ENCODE results near the gene TSPAN32.

The TSPAN32 gene

DNA sequence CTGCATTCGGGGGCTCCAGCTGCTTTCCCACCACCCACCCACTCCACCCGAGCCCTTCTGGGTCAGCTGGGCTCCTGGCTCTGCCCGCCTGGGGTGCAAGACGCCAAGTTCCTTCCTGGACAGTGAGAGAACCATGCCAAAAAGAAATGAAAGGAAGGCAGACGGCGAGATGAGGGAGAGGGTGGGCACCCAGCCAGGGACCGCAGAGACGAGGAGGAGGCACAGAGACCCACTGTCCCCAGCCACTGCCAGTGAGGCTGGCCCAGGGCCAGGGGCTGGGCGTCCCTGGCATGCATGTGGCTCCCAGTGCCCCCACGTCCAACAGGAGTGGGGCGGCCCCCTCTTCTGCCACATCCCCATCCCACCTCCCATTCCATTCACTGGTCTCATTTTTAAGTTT, 64.5 kb downstream of the TSPAN32 start:
- no peak for TF ChIP-seq POLR2A (IDR thresholded peaks at IDR 0.05; ENCODE audit: low read depth, low read length)
- FAIRE-seq, result no peak

DNA sequence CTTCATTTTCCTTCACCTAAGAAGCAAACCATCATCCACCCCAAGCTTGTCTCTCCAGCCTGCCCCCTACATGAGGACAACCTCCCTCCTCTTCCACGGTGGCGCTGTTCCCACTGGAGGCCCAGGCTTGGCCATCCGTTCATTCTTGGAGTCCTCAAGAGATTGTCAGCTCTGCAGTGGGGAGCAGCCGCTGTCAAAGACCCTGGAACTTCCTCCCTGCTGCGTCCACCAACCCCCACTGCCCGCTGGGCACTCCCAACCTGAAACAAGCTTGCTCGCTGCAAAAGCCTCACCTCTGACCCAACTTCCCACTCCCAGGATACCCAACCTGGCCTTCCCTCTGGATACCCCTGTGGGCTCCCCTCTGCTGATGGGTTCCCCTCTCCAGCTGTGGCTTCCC, 64.9 kb downstream of the TSPAN32 start:
- DNase-seq (ENCODE audit: insufficient read length, low spot score) (no peak), FAIRE-seq (no peak)
- no peak for TF ChIP-seq POLR2A (IDR thresholded peaks at IDR 0.05; ENCODE audit: low read depth, low read length)

More for the DNA sequence above, 64.5 kb downstream of the TSPAN32 start:
- no peak for DNase-seq (ENCODE audit: insufficient read length, low spot score)

DNA sequence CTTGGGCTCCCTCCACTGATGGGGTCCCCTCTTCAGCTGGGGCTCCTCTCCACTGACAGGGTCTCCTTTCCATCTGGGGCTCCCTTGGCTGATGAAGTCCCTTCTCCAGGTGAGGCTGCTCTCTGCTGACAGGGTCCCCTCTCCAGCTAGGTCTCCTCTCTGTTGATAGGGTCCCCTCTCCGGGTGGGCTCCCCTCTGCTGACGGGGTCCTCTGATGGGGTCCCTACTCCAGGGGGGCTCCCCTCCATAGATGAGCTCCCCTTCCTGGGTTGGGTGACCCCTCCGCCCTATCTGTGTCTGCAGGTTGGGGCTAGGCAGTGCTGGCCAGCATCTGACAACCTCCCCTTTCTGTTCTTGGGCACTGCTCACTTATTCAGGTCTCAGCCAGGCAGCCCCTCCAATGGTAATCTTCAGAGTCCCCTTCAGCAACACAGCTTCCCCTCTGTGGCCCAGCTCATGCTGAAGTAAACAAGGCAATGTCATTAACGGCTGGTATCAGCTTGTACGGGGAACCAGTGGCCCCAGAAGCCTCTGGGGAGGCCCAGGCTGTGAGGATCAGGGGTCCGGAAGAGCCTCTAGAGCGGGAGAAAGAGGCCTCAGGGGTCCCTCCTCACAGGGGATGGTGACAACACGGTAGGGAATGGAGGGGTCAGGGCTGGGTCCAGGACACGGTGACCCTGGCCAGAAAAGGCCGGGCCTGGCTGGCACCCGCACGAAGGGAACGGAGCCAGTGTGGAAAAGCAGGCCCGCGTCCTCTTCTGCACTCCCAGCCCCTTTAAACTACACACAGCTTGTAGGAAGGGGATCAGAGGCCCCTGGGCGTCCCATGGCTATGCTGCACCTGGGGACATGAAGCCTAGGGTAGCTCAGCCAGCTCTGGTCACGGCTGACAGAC, 65.7 kb downstream of the TSPAN32 start:
- TF ChIP-seq POLR2A (IDR thresholded peaks at IDR 0.05; ENCODE audit: low read depth, low read length), result no peak
- FAIRE-seq (no peak), DNase-seq (ENCODE audit: insufficient read length, low spot score) (no peak)
